PC-3 (cell line): ENCODE data around the gene NXPH4. TPM values are rescaled to one million over a fixed set of nuclear protein-coding genes. Genes with fewer than 3 reads are reported as not detected.
A peak's percentile ranks its signal among the peaks of the same experiment; 100 is the strongest.

Experiments
- ATAC-seq: fragments of 200-7000 bp; cut with Tn5 transposase; 2 replicates; pipeline ENCODE4 v1.9.1; 2020; ENCODE audit warnings: mild to moderate bottlenecking, moderate library complexity
- BruUV-seq: library from RNA; stranded (reverse); fragments of 400-500 nt; replicated peaks from 2 replicates; lab custom pipeline; 2021; lab: Mats Ljungman, UMichigan
- CTCF ChIA-PET: fragments of 300-600 bp; sonication (Branson Sonifier 250); formaldehyde crosslinking; loops from one replicate; lab custom pipeline; 2022; ENCODE audit warnings: antibody characterized with exemption; lab: Charles Lee
- POLR2A ChIA-PET: fragments of 300-600 bp; sonication (Branson Sonifier 250); formaldehyde crosslinking; loops from one replicate; lab custom pipeline; 2022; ENCODE audit warnings: antibody characterized with exemption; ENCODE audit not compliant: unreplicated experiment; lab: Charles Lee
- DNase-seq: peaks from one replicate; pipeline ENCODE4 v3.0.0-alpha.2; 2015
- H2AFZ ChIP-seq: fragments of 300-600 bp; sonication (generic); 2 replicates; pipeline ENCODE4 v1.6.0; 2016; ENCODE audit warnings: antibody characterized with exemption, low read length
- H3F3A ChIP-seq: fragments of 300-600 bp; sonication (generic); one replicate; pipeline ENCODE4 v1.6.0; 2017; ENCODE audit warnings: antibody characterized with exemption, low read length, control low read depth, mild to moderate bottlenecking; ENCODE audit not compliant: unreplicated experiment
- H3K27ac ChIP-seq: fragments of 300-600 bp; sonication (generic); 2 replicates; pipeline ENCODE4 v1.5.1; 2016; ENCODE audit warnings: mild to moderate bottlenecking, low read length
- H3K27me3 ChIP-seq: fragments of 300-600 bp; sonication (generic); 2 replicates; pipeline ENCODE4 v1.6.1; 2016; ENCODE audit warnings: low read length, mixed read lengths
- H3K36me3 ChIP-seq: fragments of 300-600 bp; sonication (generic); 2 replicates; pipeline ENCODE4 v1.6.1; 2016; ENCODE audit warnings: low read depth, mixed run types, low read length, mixed read lengths
- H3K4me1 ChIP-seq: fragments of 300-600 bp; sonication (generic); 2 replicates; pipeline ENCODE4 v1.5.1; 2016; ENCODE audit warnings: low read length; ENCODE audit not compliant: insufficient read depth
- H3K4me2 ChIP-seq: fragments of 300-600 bp; sonication (generic); 2 replicates; pipeline ENCODE4 v1.6.0; 2016; ENCODE audit warnings: low read length
- H3K4me3 ChIP-seq: fragments of 300-600 bp; sonication (generic); 2 replicates; pipeline ENCODE4 v1.5.1; 2016; ENCODE audit warnings: mild to moderate bottlenecking, low read length, mixed read lengths
- H3K79me2 ChIP-seq: fragments of 300-600 bp; sonication (generic); 2 replicates; pipeline ENCODE4 v1.6.1; 2017; ENCODE audit warnings: low read length, mixed read lengths
- H3K9ac ChIP-seq: fragments of 300-600 bp; sonication (generic); 2 replicates; pipeline ENCODE4 v1.6.0; 2016; ENCODE audit warnings: mild to moderate bottlenecking, low read length
- H3K9me2 ChIP-seq: fragments of 300-600 bp; sonication (generic); replicated peaks from 2 replicates; pipeline ENCODE4 v1.6.1; 2016; ENCODE audit warnings: mixed run types, low read length, mixed read lengths
- H3K9me3 ChIP-seq: fragments of 300-600 bp; sonication (generic); 2 replicates; pipeline ENCODE4 v1.6.1; 2016; ENCODE audit warnings: low read length, mixed read lengths
- H4K20me1 ChIP-seq: fragments of 300-600 bp; sonication (generic); 2 replicates; pipeline ENCODE4 v1.6.1; 2016; ENCODE audit warnings: low read length, mixed read lengths
- CTCF ChIP-seq: fragments of 300-600 bp; sonication (generic); conservative IDR thresholded peaks from 2 replicates; pipeline ENCODE4 v1.5.1; 2017; ENCODE audit warnings: antibody characterized with exemption, low read depth, mild to moderate bottlenecking, low read length
- EZH2 ChIP-seq: fragments of 300-600 bp; sonication (generic); IDR thresholded peaks from one replicate; pipeline ENCODE4 v1.6.1; 2017; ENCODE audit warnings: antibody characterized with exemption, mild to moderate bottlenecking, low read length; ENCODE audit not compliant: unreplicated experiment
- EZH2phosphoT487 ChIP-seq: fragments of 300-600 bp; sonication (generic); IDR thresholded peaks from 2 replicates; pipeline ENCODE4 v1.6.1; 2018; ENCODE audit warnings: mild to moderate bottlenecking, antibody characterized with exemption, low read length, borderline replicate concordance
- intact Hi-C: fragments of 100-400 bp; cut with micrococcal nuclease; formaldehyde crosslinking; loops from 2 replicates; pipeline ENCODE4 v1.9.0; 2023
- microRNA-seq: library from miRNA; unstranded; fragments of <30 nt; microRNA quantifications from one replicate; pipeline ENCODE4 v1.1.0, GENCODE V29; 2020; ENCODE audit not compliant: unreplicated experiment
- total RNA-seq: library from RNA; depleted of rRNA; stranded (reverse); fragments of >200 nt; gene quantifications from 2 replicates; pipeline ENCODE4 v1.2.3, GENCODE V29; 2014; rRNA removed

The NXPH4 gene
- total RNA-seq, 1 experiment from 2014 or later, result 15.1 TPM

GRCh38 chr12:57272337-57273151 is 56.0 kb downstream of the NXPH4 start:
- Histone ChIP-seq H3K4me3 (no peak overlapping the region), H3K27ac (no peak overlapping the region), H3K9me3 (no peaks in the 10 kb centered on the region), H3K4me1 (no peaks in the 10 kb centered on the region), H3K36me3 (peaks cover 9% of the 10 kb centered on the region; the same call in 1 of the 2 replicates), H3K9ac (no peak overlapping the region), H3K9me2 (no peaks in the 10 kb centered on the region), H2AFZ (no peak overlapping the region), H3K4me2 (no peak overlapping the region), H4K20me1 (no peaks in the 10 kb centered on the region), H3K79me2 (no peaks in the 10 kb centered on the region), H3K27me3 (no peaks in the 10 kb centered on the region), H3F3A (no peaks in the 10 kb centered on the region)
- no TSS peak for BruUV-seq
- ATAC-seq, result no peak
- intact Hi-C loops, result no loop called here
- POLR2A ChIA-PET, result no interaction called here
- CTCF ChIA-PET, result interaction anchor here (0.9 kb wide), 1 partner anchor 30 kb away, joined by 3 read pairs; no protein-coding TSS in a partner anchor
- no peak for DNase-seq
- no peak for TF ChIP-seq EZH2
- no peak for TF ChIP-seq CTCF

- intact Hi-C loops, result no loop called here
- DNase-seq, result no peak
- Histone ChIP-seq H3K36me3 (peaks cover 9% of the 10 kb centered on the region; the same call in 1 of the 2 replicates), H4K20me1 (no peaks in the 10 kb centered on the region), H3K4me3 (no peak overlapping the region), H3K4me1 (no peaks in the 10 kb centered on the region), H3K9ac (no peak overlapping the region), H3K27ac (no peak overlapping the region), H3K9me2 (no peaks in the 10 kb centered on the region), H3K4me2 (no peak overlapping the region), H2AFZ (no peak overlapping the region), H3F3A (no peaks in the 10 kb centered on the region), H3K27me3 (no peaks in the 10 kb centered on the region), H3K9me3 (no peaks in the 10 kb centered on the region), H3K79me2 (no peaks in the 10 kb centered on the region)
- BruUV-seq, result no TSS peak
- ChIA-PET CTCF (interaction anchor here (0.6 to 0.9 kb wide), 2 partner anchors 31 to 146 kb away, joined by 3 to 4 read pairs; no protein-coding TSS in a partner anchor), POLR2A (no interaction called here)
- ATAC-seq, result no peak
- TF ChIP-seq CTCF, result no peak
- TF ChIP-seq EZH2phosphoT487, result no peak
- no peak for TF ChIP-seq EZH2
Measured at GRCh38 chr12:57273516-57273915, 56.9 kb downstream of the NXPH4 start.

Small RNAs within 50 kb of the gene (microRNA-seq; reads per million reads assigned to microRNA genes)
- 3.0 reads per million, percentile 7 among the genes with 10 or more reads in this experiment for gene MIR1228

Other genes with a start within 250 kb of the NXPH4 start
- 3.6 and 4.8 TPM in 2 replicates for gene ZBTB39, start 210.2 kb upstream of the NXPH4 start, total RNA-seq
- not detected in 2 replicates for gene TAC3, start 200.3 kb upstream of the NXPH4 start, total RNA-seq
- 0.17 TPM in 1 of 2 replicates, not detected in the other for gene MYO1A, start 166.7 kb upstream of the NXPH4 start, total RNA-seq
- 16.4 and 18.3 TPM in 2 replicates for gene NEMP1, start 138.0 kb upstream of the NXPH4 start, total RNA-seq
- gene NAB2, start 127.7 kb upstream of the NXPH4 start, total RNA-seq, result 17.4 and 20.2 TPM in 2 replicates
- gene STAT6, start 105.4 kb upstream of the NXPH4 start, total RNA-seq, result 20.8 and 28.4 TPM in 2 replicates
- gene LRP1, start 88.3 kb upstream of the NXPH4 start, total RNA-seq, result 14.7 and 21.8 TPM in 2 replicates
- not detected in 2 replicates for gene LRP1-AS, start 69.2 kb upstream of the NXPH4 start, total RNA-seq
- gene SHMT2, start 12.9 kb downstream of the NXPH4 start, total RNA-seq, result 210 and 263 TPM in 2 replicates
- 1.4 and 1.8 TPM in 2 replicates for gene STAC3, start 34.4 kb downstream of the NXPH4 start, total RNA-seq
- gene R3HDM2, start 214.2 kb downstream of the NXPH4 start, total RNA-seq, result 14.0 and 15.7 TPM in 2 replicates
- not detected in 2 replicates for gene INHBC, start 218.0 kb downstream of the NXPH4 start, total RNA-seq
- gene INHBE, start 238.5 kb downstream of the NXPH4 start, total RNA-seq, result not detected in 2 replicates
- gene GLI1, start 243.0 kb downstream of the NXPH4 start, total RNA-seq, result 3.0 TPM in 1 of 2 replicates, not detected in the other